Measurements from ENCODE around the gene GNAI1.

Gene GNAI1

GRCh38 chr7:80161466-80161865 is 26.8 kb downstream of the GNAI1 start:
- no peak for DNase-seq (ENCODE audit: low spot score)

GRCh38 chr7:80165177-80165576 is 30.5 kb downstream of the GNAI1 start:
- no peak for DNase-seq (ENCODE audit: low spot score)

- no peak for DNase-seq (ENCODE audit: low spot score)
Measured at GRCh38 chr7:80170445-80170844, 35.8 kb downstream of the GNAI1 start.

- DNase-seq (ENCODE audit: low spot score) = no peak
Measured at GRCh38 chr7:80172387-80172786, 37.8 kb downstream of the GNAI1 start.

GRCh38 chr7:80175744-80176143 is 41.1 kb downstream of the GNAI1 start:
- DNase-seq (ENCODE audit: low spot score) = no peak

GRCh38 chr7:80181411-80181810 is 46.8 kb downstream of the GNAI1 start:
- no peak for DNase-seq (ENCODE audit: low spot score)

GRCh38 chr7:80182630-80183276 is 48.1 kb downstream of the GNAI1 start:
- no peak for DNase-seq (ENCODE audit: low spot score)

- no peak for DNase-seq (ENCODE audit: low spot score)
Measured at GRCh38 chr7:80183351-80183750, 48.7 kb downstream of the GNAI1 start.

- no peak for DNase-seq (ENCODE audit: low spot score)
Measured at GRCh38 chr7:80183900-80184685, 49.5 kb downstream of the GNAI1 start.

GRCh38 chr7:80184693-80185092 is 50.1 kb downstream of the GNAI1 start:
- no peak for DNase-seq (ENCODE audit: low spot score)

GRCh38 chr7:80185571-80185970 is 50.9 kb downstream of the GNAI1 start:
- DNase-seq (ENCODE audit: low spot score) = no peak

GRCh38 chr7:80186721-80187120 is 52.1 kb downstream of the GNAI1 start:
- no peak for DNase-seq (ENCODE audit: low spot score)

- DNase-seq (ENCODE audit: low spot score) = no peak
Measured at GRCh38 chr7:80187279-80187678, 52.6 kb downstream of the GNAI1 start.

GRCh38 chr7:80187727-80188126 is 53.1 kb downstream of the GNAI1 start:
- DNase-seq (ENCODE audit: low spot score) = no peak

GRCh38 chr7:80189638-80190037 is 55.0 kb downstream of the GNAI1 start:
- DNase-seq (ENCODE audit: low spot score) = no peak

GRCh38 chr7:80197627-80198026 is 63.0 kb downstream of the GNAI1 start:
- no peak for DNase-seq (ENCODE audit: low spot score)

- DNase-seq (ENCODE audit: low spot score) = no peak
Measured at GRCh38 chr7:80199051-80199450, 64.4 kb downstream of the GNAI1 start.

GRCh38 chr7:80204454-80204853 is 69.8 kb downstream of the GNAI1 start:
- no peak for DNase-seq (ENCODE audit: low spot score)

- DNase-seq (ENCODE audit: low spot score) = no peak
Measured at GRCh38 chr7:80204919-80205318, 70.3 kb downstream of the GNAI1 start.

- DNase-seq (ENCODE audit: low spot score) = no peak
Measured at GRCh38 chr7:80206763-80207162, 72.1 kb downstream of the GNAI1 start.

- DNase-seq (ENCODE audit: low spot score) = no peak
Measured at GRCh38 chr7:80207501-80207900, 72.9 kb downstream of the GNAI1 start.

- no peak for DNase-seq (ENCODE audit: low spot score)
Measured at GRCh38 chr7:80208700-80209099, 74.1 kb downstream of the GNAI1 start.

- no peak for DNase-seq (ENCODE audit: low spot score)
Measured at GRCh38 chr7:80210400-80210799, 75.8 kb downstream of the GNAI1 start.

GRCh38 chr7:80213814-80214213 is 79.2 kb downstream of the GNAI1 start:
- no peak for DNase-seq (ENCODE audit: low spot score)
